HG02763 (cell line): Measurements from ENCODE around the gene CD300LD.

Experiments used
- ATAC-seq: cut with Tn5 transposase; IDR thresholded peaks from one replicate; pipeline ENCODE4 v1.9.1; 2021; ENCODE audit warnings: mild to moderate bottlenecking, moderate library complexity; ENCODE audit not compliant: unreplicated experiment

CD300LD gene

GRCh38 chr17:74607221-74607620 lies 15.1 kb upstream of the CD300LD start:
- no peak for ATAC-seq

GRCh38 chr17:74606050-74606449 lies 14.0 kb upstream of the CD300LD start:
- ATAC-seq: no peak

- ATAC-seq: no peak
These were observed 13.3 kb upstream of the CD300LD start for GRCh38 chr17:74605361-74605760.

GRCh38 chr17:74604761-74605160 lies 12.7 kb upstream of the CD300LD start:
- ATAC-seq: no peak

- no peak for ATAC-seq
These were observed 12.1 kb upstream of the CD300LD start for GRCh38 chr17:74604200-74604599.

- ATAC-seq: no peak
These were observed 11.7 kb upstream of the CD300LD start for GRCh38 chr17:74603746-74604145.

- no peak for ATAC-seq
These were observed 11.1 kb upstream of the CD300LD start for GRCh38 chr17:74603037-74603635.

- no peak for ATAC-seq
These were observed 10.0 kb upstream of the CD300LD start for GRCh38 chr17:74601944-74602572.

GRCh38 chr17:74599448-74599939 lies 7.4 kb upstream of the CD300LD start:
- no peak for ATAC-seq

GRCh38 chr17:74599023-74599399 lies 6.9 kb upstream of the CD300LD start:
- ATAC-seq: no peak

- no peak for ATAC-seq
These were observed 6.4 kb upstream of the CD300LD start for GRCh38 chr17:74598346-74599022.

GRCh38 chr17:74597069-74597790 lies 5.1 kb upstream of the CD300LD start:
- no peak for ATAC-seq

GRCh38 chr17:74595037-74595750 lies 3.1 kb upstream of the CD300LD start:
- no peak for ATAC-seq

- no peak for ATAC-seq
These were observed 580 bp downstream of the CD300LD start for GRCh38 chr17:74591503-74591902.

GRCh38 chr17:74585711-74586110 lies 6.4 kb downstream of the CD300LD start:
- ATAC-seq: no peak

GRCh38 chr17:74584292-74585060 lies 7.6 kb downstream of the CD300LD start:
- no peak for ATAC-seq

- no peak for ATAC-seq
These were observed 9.4 kb downstream of the CD300LD start for GRCh38 chr17:74582633-74583032.

GRCh38 chr17:74579900-74580299 lies 12.2 kb downstream of the CD300LD start:
- ATAC-seq: no peak

- ATAC-seq: no peak
These were observed 13.1 kb downstream of the CD300LD start for GRCh38 chr17:74578979-74579378.

- ATAC-seq: no peak
These were observed 17.5 kb downstream of the CD300LD start for GRCh38 chr17:74574489-74575142.
